Astrocyte (in vitro differentiated cells and primary cell): Measurements from ENCODE around the gene ANKRD44.

Experiments
- CTCF ChIP-seq: IDR thresholded peaks from 2 replicates; pipeline ENCODE4 v1.5.1; 2011; ENCODE audit warnings: low read depth, mild to moderate bottlenecking, inconsistent platforms, low read length, moderate library complexity; ENCODE audit not compliant: insufficient read depth
- EZH2 ChIP-seq: IDR thresholded peaks from 2 replicates; pipeline ENCODE4 v1.6.1; 2012; ENCODE audit warnings: mild to moderate bottlenecking, low read length, inconsistent platforms; ENCODE audit not compliant: insufficient read depth

DNA sequence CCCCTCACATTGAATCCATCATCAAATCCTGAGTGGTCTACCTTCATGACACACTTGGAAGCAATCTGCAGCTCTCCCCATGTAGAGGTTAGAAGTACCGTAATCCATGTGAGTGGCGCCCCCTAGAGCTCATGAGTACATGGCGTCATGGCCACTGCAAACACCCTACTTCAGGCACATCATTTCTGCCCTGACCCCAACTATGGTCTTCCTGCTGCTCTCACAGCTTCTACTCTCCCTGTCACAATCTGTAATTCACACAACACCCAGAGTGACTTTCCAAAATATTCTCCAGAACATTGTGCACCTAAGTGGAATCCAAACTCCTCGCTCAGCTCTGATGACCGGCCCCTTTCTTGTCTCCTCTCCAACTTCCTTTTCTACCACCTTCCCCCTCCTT, 141.9 kb downstream of the ANKRD44 start:
- TF ChIP-seq CTCF (peak; percentile 54), EZH2 (no peak)
